GM12878 (cell line): ENCODE measurements around the gene C1GALT1C1. TPM values are rescaled to one million over a fixed set of nuclear protein-coding genes. Genes with fewer than 3 reads are reported as not detected.

Experiments
- ATAC-seq: fragments of 200-7000 bp; cut with Tn5 transposase; 3 replicates; pipeline ENCODE4 v1.9.1; 2020; ENCODE audit warnings: mild to moderate bottlenecking, moderate library complexity
- BruUV-seq: library from RNA; stranded (reverse); fragments of 400-500 nt; replicated peaks from 2 replicates; lab custom pipeline; 2021; lab: Mats Ljungman, UMichigan
- CTCF ChIA-PET: fragments of 300-600 bp; sonication (Branson Sonifier 250); formaldehyde crosslinking; extraction: SDS; loops from one replicate; lab custom pipeline; 2021; ENCODE audit warnings: inconsistent platforms; lab: Yijun Ruan, JAX
- POLR2A ChIA-PET: fragments of 350-600 bp; formaldehyde crosslinking; extraction: SDS; loops from one replicate; lab custom pipeline; 2021; ENCODE audit warnings: inconsistent platforms; lab: Charles Lee
- RAD21 ChIA-PET: fragments of 300-600 bp; sonication (Branson Sonifier 250); formaldehyde crosslinking; loops from one replicate; lab custom pipeline; 2023; ENCODE audit warnings: antibody characterized with exemption; ENCODE audit not compliant: unreplicated experiment; lab: Charles Lee
- SMC1A ChIA-PET: fragments of 300-600 bp; sonication (Branson Sonifier 250); formaldehyde crosslinking; loops from one replicate; lab custom pipeline; 2023; ENCODE audit not compliant: unreplicated experiment, uncharacterized antibody; lab: Charles Lee
- DNase-seq: peaks from one replicate; pipeline ENCODE4 v3.0.0-alpha.2; 2011; ENCODE audit warnings: low read depth, low spot score
- FAIRE-seq: peaks from 3 replicates; lab custom pipeline; 2011; peaks lifted over from hg19 to GRCh38; lab: Jason Lieb, UNC
- H2AFZ ChIP-seq: 2 replicates; pipeline ENCODE4 v1.6.0; 2011; ENCODE audit warnings: low read depth, low read length, control low read depth; ENCODE audit not compliant: control insufficient read depth
- H3K27ac ChIP-seq: 2 replicates; pipeline ENCODE4 v1.5.1; 2011; ENCODE audit warnings: control low read depth; ENCODE audit not compliant: control insufficient read depth, insufficient read depth
- H3K27me3 ChIP-seq, 2 experiments: replicated peaks in 1 of 2; 2 replicates each; pipeline versions ENCODE4 v1.6.0 to v1.6.1; 2011; ENCODE audit warnings: low read length in 1 of 2; ENCODE audit not compliant: control insufficient read depth in 2 of 2, insufficient read depth in 2 of 2
- H3K36me3 ChIP-seq, 2 experiments: 2 replicates each; pipeline ENCODE4 v1.5.1; 2011; ENCODE audit warnings: low read length in 1 of 2; ENCODE audit not compliant: control insufficient read depth in 2 of 2, insufficient read depth in 2 of 2
- H3K4me1 ChIP-seq: 2 replicates; pipeline ENCODE4 v1.6.1; 2011; ENCODE audit warnings: mild to moderate bottlenecking, low read length, moderate library complexity, mixed read lengths; ENCODE audit not compliant: control insufficient read depth, insufficient read depth
- H3K4me2 ChIP-seq: 2 replicates; pipeline ENCODE4 v1.6.0; 2011; ENCODE audit warnings: control low read depth; ENCODE audit not compliant: control insufficient read depth, insufficient read depth
- H3K4me3 ChIP-seq: fragments of 200-600 bp; sonication (generic); 2 replicates; pipeline ENCODE4 v1.5.1; 2016
- H3K79me2 ChIP-seq: 2 replicates; pipeline ENCODE4 v1.6.0; 2011; ENCODE audit warnings: low read length; ENCODE audit not compliant: control insufficient read depth, insufficient read depth
- H3K9ac ChIP-seq: 2 replicates; pipeline ENCODE4 v1.8.0; 2011; ENCODE audit warnings: low read length, control low read depth, mixed read lengths; ENCODE audit not compliant: control insufficient read depth, insufficient read depth
- H3K9me3 ChIP-seq: replicated peaks from 3 replicates; pipeline ENCODE4 v1.5.1; 2011; ENCODE audit warnings: mild to moderate bottlenecking, low read length; ENCODE audit not compliant: control insufficient read depth, insufficient read depth
- H4K20me1 ChIP-seq: 2 replicates; pipeline ENCODE4 v1.6.0; 2011; ENCODE audit not compliant: control insufficient read depth, insufficient read depth
- CHD1 ChIP-seq: IDR thresholded peaks from 2 replicates; pipeline ENCODE4 v1.6.1; 2012; ENCODE audit warnings: low read depth, low read length, improper control_type of control experiment
- FOXK2 ChIP-seq: fragments of 450-650 bp; IDR thresholded peaks from 2 replicates; pipeline ENCODE4 v1.6.1; 2017; ENCODE audit warnings: mild to moderate bottlenecking, moderate library complexity
- IKZF2 ChIP-seq, 2 experiments: fragments of 450-650 bp; IDR thresholded peaks; 2 replicates each; pipeline ENCODE4 v1.6.1; 2017; ENCODE audit warnings: mild to moderate bottlenecking in 2 of 2, moderate library complexity in 2 of 2
- JUND ChIP-seq: IDR thresholded peaks from 2 replicates; pipeline ENCODE4 v1.6.1; 2012; ENCODE audit warnings: low read depth, mild to moderate bottlenecking, low read length, improper control_type of control experiment, moderate library complexity
- KDM1A ChIP-seq: fragments of 200-600 bp; sonication (generic); IDR thresholded peaks from 2 replicates; pipeline ENCODE4 v1.6.1; 2016; ENCODE audit warnings: borderline replicate concordance
- NFIC ChIP-seq: IDR thresholded peaks from 2 replicates; pipeline ENCODE4 v1.6.1; 2012; ENCODE audit warnings: low read depth, mild to moderate bottlenecking, inconsistent platforms, low read length, moderate library complexity
- RAD21 ChIP-seq: IDR thresholded peaks from 2 replicates; pipeline ENCODE4 v1.6.1; 2011; ENCODE audit warnings: mild to moderate bottlenecking, low read depth, low read length, moderate library complexity; ENCODE audit not compliant: insufficient read depth
- RAD51 ChIP-seq: fragments of 450-650 bp; IDR thresholded peaks from 2 replicates; pipeline ENCODE4 v1.6.1; 2016; ENCODE audit warnings: moderate library complexity, mild to moderate bottlenecking, inconsistent platforms
- SIN3A ChIP-seq: IDR thresholded peaks from 2 replicates; pipeline ENCODE4 v1.6.1; 2012; ENCODE audit warnings: low read depth, low read length, improper control_type of control experiment
- SMC3 ChIP-seq: IDR thresholded peaks from 2 replicates; pipeline ENCODE4 v1.6.1; 2011; ENCODE audit warnings: low read length, improper control_type of control experiment, borderline replicate concordance
- YBX1 ChIP-seq: fragments of 450-650 bp; IDR thresholded peaks from 2 replicates; pipeline ENCODE4 v1.6.1; 2016; ENCODE audit warnings: antibody characterized with exemption
- ZNF24 ChIP-seq: fragments of 450-650 bp; IDR thresholded peaks from 2 replicates; pipeline ENCODE4 v1.6.1; 2017; ENCODE audit warnings: antibody characterized with exemption, mild to moderate bottlenecking
- WGBS: methylation state at CpG from one replicate; pipeline ENCODE4 v1.1.6; 2016; ENCODE audit warnings: low lambda C conversion rate; ENCODE audit not compliant: insufficient replicate concordance, insufficient coverage; ENCODE audit errors: missing lambda C conversion rate; 5-methylcytosine and 5-hydroxymethylcytosine counted together
- in situ Hi-C: fragments of 300-500 bp; cut with MboI; formaldehyde crosslinking; loops from 9 replicates; pipeline ENCODE4 v1.14.3; 2018; ENCODE audit warnings: mixed read lengths
- intact Hi-C: fragments of 100-400 bp; cut with micrococcal nuclease; formaldehyde crosslinking; loops from one replicate; pipeline ENCODE4 v1.14.2; 2022; ENCODE audit not compliant: unreplicated experiment
- polyA plus RNA-seq, 11 experiments: library from polyadenylated mRNA; depleted of rRNA in 4 of 11; unstranded in 6 of 11; stranded (reverse) in 5 of 11; fragments of >200 nt; fragmentation: Nextera tagmentation in 4 of 11; fragmentation: Illumina TruSeq in 1 of 11; extraction: Ambion mirVana in 4 of 11; extraction: Trizol in 1 of 11; gene quantifications; 1 replicate in 1 of 11; 2 replicates in 10 of 11; pipeline versions ENCODE4 v1.2.1 to v1.2.3, GENCODE V29; 2011 to 2016; ENCODE audit warnings: inconsistent platforms in 2 of 11, missing spikeins in 2 of 11, low read depth in 1 of 11
- total RNA-seq, 4 experiments: library from RNA; depleted of rRNA in 3 of 4; stranded (reverse); fragments of >200 nt in 3 of 4; fragmentation: Illumina TruSeq in 1 of 4; extraction: Trizol in 1 of 4; gene quantifications; 2 replicates each; pipeline versions ENCODE4 v1.2.1 to v1.2.3, GENCODE V29; 2013 to 2021
- TF ChIP-seq, protein P1 (sequence below), 3 experiments: IDR thresholded peaks in 2 of 3; conservative IDR thresholded peaks in 1 of 3; 2 replicates each; pipeline ENCODE4 v1.5.1; 2011; ENCODE audit warnings: low read depth in 3 of 3, low read length in 3 of 3, mild to moderate bottlenecking in 3 of 3, control low read depth in 2 of 3, moderate library complexity in 2 of 3, inconsistent platforms in 1 of 3, mixed read lengths in 1 of 3; ENCODE audit not compliant: control insufficient read depth in 2 of 3, insufficient read depth in 1 of 3; ENCODE audit errors: extremely low read depth in 1 of 3
- TF ChIP-seq, protein P2 (sequence below): IDR thresholded peaks from 2 replicates; pipeline ENCODE4 v1.6.1; 2011; ENCODE audit warnings: mild to moderate bottlenecking, low read depth, low read length, moderate library complexity; ENCODE audit not compliant: insufficient replicate concordance

Gene C1GALT1C1
- total and polyA plus RNA-seq, 10 of the 15 experiments (the other 5 are each of a cell fraction or from before 2014, with no cell fraction given), result 11.6 to 71.7 (median 22.5) TPM

DNA sequence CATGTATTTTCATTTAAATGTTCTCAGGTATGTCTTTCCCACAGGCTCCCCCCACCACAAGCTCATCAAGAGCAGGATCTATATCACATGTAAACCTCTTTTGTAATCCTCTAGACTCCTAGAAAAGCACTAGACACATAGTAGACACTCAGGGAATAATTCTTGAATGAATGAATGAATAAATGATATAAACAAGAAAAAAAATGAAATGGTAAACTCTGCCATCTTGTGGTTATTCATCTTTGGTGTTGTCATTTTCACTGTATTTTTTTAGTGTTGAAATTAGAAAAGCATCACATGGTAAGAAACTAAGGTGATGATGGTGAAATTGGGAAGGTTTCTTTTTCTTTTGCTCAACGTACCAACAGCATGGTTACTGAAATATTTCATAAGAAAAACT lies 34.2 kb upstream of the C1GALT1C1 start:
- Histone ChIP-seq H3K27me3 (no peaks in the 10 kb centered on the region), H3K4me2 (no peak overlapping the region), H3K36me3 (no peaks in the 10 kb centered on the region), H2AFZ (no peak overlapping the region), H3K4me3 (no peak overlapping the region), H3K4me1 (no peaks in the 10 kb centered on the region), H3K79me2 (no peaks in the 10 kb centered on the region), H3K27ac (no peak overlapping the region), H3K9me3 (no peaks in the 10 kb centered on the region), H4K20me1 (no peaks in the 10 kb centered on the region), H3K9ac (no peak overlapping the region)
- no TSS peak for BruUV-seq
- ChIA-PET RAD21 (interaction anchor here (0.9 to 2.2 kb wide), 4 partner anchors 27 to 151 kb away, joined by 3 to 7 read pairs (median 4); no protein-coding TSS in a partner anchor), POLR2A (interaction anchor here (0.9 kb wide), 1 partner anchor 85 kb away, joined by 3 read pairs; no protein-coding TSS in a partner anchor), SMC1A (interaction anchor here (0.7 to 2.1 kb wide), 12 partner anchors 16 to 217 kb away, joined by 3 to 12 read pairs (median 4); no protein-coding TSS in a partner anchor), CTCF (interaction anchor here (0.9 to 3.6 kb wide), 14 partner anchors 9 to 283 kb away, joined by 3 to 18 read pairs (median 6); no protein-coding TSS in a partner anchor)
- FAIRE-seq (peak; percentile 23), DNase-seq (no peak), ATAC-seq (no peak)
- 0% methylated on average over 1 of the region's 1 CpG for WGBS
- TF ChIP-seq YBX1 (no peak), NFIC (no peak), KDM1A (no peak), RAD21 (0 out of 2 replicates have a peak, but pooled peaks have one; percentile 19), RAD51 (peak; percentile 15; the same call in 1 of the 2 replicates), IKZF2 (IDR thresholded peaks at IDR 0.05) (no peak), JUND (no peak), ZNF24 (peak; percentile 99), SMC3 (peak; percentile 27; the same call in 1 of the 2 replicates), FOXK2 (no peak), SIN3A (no peak), CHD1 (no peak)
- TF ChIP-seq, protein P1, sequence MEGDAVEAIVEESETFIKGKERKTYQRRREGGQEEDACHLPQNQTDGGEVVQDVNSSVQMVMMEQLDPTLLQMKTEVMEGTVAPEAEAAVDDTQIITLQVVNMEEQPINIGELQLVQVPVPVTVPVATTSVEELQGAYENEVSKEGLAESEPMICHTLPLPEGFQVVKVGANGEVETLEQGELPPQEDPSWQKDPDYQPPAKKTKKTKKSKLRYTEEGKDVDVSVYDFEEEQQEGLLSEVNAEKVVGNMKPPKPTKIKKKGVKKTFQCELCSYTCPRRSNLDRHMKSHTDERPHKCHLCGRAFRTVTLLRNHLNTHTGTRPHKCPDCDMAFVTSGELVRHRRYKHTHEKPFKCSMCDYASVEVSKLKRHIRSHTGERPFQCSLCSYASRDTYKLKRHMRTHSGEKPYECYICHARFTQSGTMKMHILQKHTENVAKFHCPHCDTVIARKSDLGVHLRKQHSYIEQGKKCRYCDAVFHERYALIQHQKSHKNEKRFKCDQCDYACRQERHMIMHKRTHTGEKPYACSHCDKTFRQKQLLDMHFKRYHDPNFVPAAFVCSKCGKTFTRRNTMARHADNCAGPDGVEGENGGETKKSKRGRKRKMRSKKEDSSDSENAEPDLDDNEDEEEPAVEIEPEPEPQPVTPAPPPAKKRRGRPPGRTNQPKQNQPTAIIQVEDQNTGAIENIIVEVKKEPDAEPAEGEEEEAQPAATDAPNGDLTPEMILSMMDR (IDR thresholded peaks at IDR 0.05 in 2 of 3, conservative IDR thresholded peaks at IDR 0.05 in 1 of 3; ENCODE audit: control insufficient read depth in 2 of 3, extremely low read depth in 1 of 3, insufficient read depth in 1 of 3, low read depth in 3 of 3, low read length in 3 of 3), result peak in 1 of 3 experiments; percentile 29; a peak in 1 of 6 replicates
- TF ChIP-seq, protein P2, sequence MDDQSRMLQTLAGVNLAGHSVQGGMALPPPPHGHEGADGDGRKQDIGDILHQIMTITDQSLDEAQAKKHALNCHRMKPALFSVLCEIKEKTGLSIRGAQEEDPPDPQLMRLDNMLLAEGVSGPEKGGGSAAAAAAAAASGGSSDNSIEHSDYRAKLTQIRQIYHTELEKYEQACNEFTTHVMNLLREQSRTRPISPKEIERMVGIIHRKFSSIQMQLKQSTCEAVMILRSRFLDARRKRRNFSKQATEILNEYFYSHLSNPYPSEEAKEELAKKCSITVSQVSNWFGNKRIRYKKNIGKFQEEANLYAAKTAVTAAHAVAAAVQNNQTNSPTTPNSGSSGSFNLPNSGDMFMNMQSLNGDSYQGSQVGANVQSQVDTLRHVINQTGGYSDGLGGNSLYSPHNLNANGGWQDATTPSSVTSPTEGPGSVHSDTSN, result no peak
- intact Hi-C loops (loop anchor here (1.0 kb wide), 1 partner anchor 166 kb away; no protein-coding TSS in a partner anchor), in situ Hi-C loops (loop anchor here (10.0 kb wide), 1 partner anchor 159 kb away; no protein-coding TSS in a partner anchor)
